ENCODE results near the gene MICU2. TPM values are rescaled to one million over a fixed set of nuclear protein-coding genes. Genes with fewer than 3 reads are reported as not detected.

MICU2 gene
- total and polyA plus RNA-seq, 2 of the 13 experiments (the other 11 are each of a cell fraction or from before 2014, with no cell fraction given), result 31.7 to 42.4 TPM

DNA sequence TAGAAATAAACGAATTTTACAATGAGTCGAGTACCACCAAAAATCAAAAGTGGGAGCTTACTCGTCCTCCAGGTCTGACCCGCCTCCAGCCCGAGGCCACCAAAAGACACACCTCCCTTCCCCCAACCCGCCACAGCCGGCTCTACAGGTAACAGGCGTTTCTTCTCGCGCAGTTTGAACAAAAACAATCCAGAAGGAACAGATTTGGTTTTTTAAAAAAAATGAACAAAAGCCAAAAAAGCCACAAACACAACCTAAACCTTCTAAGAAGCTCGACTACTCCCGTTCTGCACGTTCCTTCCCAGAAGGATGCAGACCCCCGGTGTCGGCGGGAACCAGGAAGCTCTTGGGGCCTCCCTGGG is 145.5 kb downstream of the MICU2 start:
- no peak for FAIRE-seq
- CTCF ChIA-PET (ENCODE audit: low intra/inter-chr PET ratio, low total read pairs), result no interaction called here
- DNase-seq (ENCODE audit: low spot score), result no peak
- no peak for TF ChIP-seq NR3C1 (CRISPR knock-in tag; IDR thresholded peaks at IDR 0.05)
- no peak for TF ChIP-seq ZNF510 (CRISPR knock-in tag; IDR thresholded peaks at IDR 0.05; ENCODE audit: low read depth)
- TF ChIP-seq, protein P1, sequence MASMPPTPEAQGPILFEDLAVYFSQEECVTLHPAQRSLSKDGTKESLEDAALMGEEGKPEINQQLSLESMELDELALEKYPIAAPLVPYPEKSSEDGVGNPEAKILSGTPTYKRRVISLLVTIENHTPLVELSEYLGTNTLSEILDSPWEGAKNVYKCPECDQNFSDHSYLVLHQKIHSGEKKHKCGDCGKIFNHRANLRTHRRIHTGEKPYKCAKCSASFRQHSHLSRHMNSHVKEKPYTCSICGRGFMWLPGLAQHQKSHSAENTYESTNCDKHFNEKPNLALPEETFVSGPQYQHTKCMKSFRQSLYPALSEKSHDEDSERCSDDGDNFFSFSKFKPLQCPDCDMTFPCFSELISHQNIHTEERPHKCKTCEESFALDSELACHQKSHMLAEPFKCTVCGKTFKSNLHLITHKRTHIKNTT (CRISPR knock-in tag; IDR thresholded peaks at IDR 0.05), result no peak
- TF ChIP-seq, protein P2, sequence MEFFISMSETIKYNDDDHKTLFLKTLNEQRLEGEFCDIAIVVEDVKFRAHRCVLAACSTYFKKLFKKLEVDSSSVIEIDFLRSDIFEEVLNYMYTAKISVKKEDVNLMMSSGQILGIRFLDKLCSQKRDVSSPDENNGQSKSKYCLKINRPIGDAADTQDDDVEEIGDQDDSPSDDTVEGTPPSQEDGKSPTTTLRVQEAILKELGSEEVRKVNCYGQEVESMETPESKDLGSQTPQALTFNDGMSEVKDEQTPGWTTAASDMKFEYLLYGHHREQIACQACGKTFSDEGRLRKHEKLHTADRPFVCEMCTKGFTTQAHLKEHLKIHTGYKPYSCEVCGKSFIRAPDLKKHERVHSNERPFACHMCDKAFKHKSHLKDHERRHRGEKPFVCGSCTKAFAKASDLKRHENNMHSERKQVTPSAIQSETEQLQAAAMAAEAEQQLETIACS (CRISPR knock-in tag; IDR thresholded peaks at IDR 0.05), result no peak
- no peak for TF ChIP-seq MTA1 (CRISPR knock-in tag; IDR thresholded peaks at IDR 0.05; ENCODE audit: borderline replicate concordance)
- TF ChIP-seq, protein P3, sequence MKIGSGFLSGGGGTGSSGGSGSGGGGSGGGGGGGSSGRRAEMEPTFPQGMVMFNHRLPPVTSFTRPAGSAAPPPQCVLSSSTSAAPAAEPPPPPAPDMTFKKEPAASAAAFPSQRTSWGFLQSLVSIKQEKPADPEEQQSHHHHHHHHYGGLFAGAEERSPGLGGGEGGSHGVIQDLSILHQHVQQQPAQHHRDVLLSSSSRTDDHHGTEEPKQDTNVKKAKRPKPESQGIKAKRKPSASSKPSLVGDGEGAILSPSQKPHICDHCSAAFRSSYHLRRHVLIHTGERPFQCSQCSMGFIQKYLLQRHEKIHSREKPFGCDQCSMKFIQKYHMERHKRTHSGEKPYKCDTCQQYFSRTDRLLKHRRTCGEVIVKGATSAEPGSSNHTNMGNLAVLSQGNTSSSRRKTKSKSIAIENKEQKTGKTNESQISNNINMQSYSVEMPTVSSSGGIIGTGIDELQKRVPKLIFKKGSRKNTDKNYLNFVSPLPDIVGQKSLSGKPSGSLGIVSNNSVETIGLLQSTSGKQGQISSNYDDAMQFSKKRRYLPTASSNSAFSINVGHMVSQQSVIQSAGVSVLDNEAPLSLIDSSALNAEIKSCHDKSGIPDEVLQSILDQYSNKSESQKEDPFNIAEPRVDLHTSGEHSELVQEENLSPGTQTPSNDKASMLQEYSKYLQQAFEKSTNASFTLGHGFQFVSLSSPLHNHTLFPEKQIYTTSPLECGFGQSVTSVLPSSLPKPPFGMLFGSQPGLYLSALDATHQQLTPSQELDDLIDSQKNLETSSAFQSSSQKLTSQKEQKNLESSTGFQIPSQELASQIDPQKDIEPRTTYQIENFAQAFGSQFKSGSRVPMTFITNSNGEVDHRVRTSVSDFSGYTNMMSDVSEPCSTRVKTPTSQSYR (CRISPR knock-in tag; IDR thresholded peaks at IDR 0.05; ENCODE audit: borderline replicate concordance), result peak; percentile 54; the same call in 1 of the 2 replicates
- no peak for TF ChIP-seq PCBP2 (optimal IDR thresholded peaks at IDR 0.05; ENCODE audit: low read depth, low read length, poor library complexity, severe bottlenecking)
- no peak for TF ChIP-seq FOXA1 (IDR thresholded peaks at IDR 0.05)
- no peak for TF ChIP-seq FOXA1 (CRISPR knock-in tag; IDR thresholded peaks at IDR 0.05)
- TF ChIP-seq, protein P4, sequence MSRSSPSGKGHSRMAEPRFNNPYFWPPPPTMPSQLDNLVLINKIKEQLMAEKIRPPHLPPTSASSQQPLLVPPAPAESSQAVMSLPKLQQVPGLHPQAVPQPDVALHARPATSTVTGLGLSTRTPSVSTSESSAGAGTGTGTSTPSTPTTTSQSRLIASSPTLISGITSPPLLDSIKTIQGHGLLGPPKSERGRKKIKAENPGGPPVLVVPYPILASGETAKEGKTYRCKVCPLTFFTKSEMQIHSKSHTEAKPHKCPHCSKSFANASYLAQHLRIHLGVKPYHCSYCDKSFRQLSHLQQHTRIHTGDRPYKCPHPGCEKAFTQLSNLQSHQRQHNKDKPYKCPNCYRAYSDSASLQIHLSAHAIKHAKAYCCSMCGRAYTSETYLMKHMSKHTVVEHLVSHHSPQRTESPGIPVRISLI (CRISPR knock-in tag; IDR thresholded peaks at IDR 0.05; ENCODE audit: borderline replicate concordance), result no peak
- no peak for TF ChIP-seq ZNF616 (CRISPR knock-in tag; IDR thresholded peaks at IDR 0.05; ENCODE audit: low read depth)
- TF ChIP-seq, protein P5, sequence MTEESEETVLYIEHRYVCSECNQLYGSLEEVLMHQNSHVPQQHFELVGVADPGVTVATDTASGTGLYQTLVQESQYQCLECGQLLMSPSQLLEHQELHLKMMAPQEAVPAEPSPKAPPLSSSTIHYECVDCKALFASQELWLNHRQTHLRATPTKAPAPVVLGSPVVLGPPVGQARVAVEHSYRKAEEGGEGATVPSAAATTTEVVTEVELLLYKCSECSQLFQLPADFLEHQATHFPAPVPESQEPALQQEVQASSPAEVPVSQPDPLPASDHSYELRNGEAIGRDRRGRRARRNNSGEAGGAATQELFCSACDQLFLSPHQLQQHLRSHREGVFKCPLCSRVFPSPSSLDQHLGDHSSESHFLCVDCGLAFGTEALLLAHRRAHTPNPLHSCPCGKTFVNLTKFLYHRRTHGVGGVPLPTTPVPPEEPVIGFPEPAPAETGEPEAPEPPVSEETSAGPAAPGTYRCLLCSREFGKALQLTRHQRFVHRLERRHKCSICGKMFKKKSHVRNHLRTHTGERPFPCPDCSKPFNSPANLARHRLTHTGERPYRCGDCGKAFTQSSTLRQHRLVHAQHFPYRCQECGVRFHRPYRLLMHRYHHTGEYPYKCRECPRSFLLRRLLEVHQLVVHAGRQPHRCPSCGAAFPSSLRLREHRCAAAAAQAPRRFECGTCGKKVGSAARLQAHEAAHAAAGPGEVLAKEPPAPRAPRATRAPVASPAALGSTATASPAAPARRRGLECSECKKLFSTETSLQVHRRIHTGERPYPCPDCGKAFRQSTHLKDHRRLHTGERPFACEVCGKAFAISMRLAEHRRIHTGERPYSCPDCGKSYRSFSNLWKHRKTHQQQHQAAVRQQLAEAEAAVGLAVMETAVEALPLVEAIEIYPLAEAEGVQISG (CRISPR knock-in tag; IDR thresholded peaks at IDR 0.05), result 0 out of 2 replicates have a peak, but pooled peaks have one; percentile 24
- TF ChIP-seq, protein P6, sequence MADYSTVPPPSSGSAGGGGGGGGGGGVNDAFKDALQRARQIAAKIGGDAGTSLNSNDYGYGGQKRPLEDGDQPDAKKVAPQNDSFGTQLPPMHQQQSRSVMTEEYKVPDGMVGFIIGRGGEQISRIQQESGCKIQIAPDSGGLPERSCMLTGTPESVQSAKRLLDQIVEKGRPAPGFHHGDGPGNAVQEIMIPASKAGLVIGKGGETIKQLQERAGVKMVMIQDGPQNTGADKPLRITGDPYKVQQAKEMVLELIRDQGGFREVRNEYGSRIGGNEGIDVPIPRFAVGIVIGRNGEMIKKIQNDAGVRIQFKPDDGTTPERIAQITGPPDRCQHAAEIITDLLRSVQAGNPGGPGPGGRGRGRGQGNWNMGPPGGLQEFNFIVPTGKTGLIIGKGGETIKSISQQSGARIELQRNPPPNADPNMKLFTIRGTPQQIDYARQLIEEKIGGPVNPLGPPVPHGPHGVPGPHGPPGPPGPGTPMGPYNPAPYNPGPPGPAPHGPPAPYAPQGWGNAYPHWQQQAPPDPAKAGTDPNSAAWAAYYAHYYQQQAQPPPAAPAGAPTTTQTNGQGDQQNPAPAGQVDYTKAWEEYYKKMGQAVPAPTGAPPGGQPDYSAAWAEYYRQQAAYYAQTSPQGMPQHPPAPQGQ (CRISPR knock-in tag; IDR thresholded peaks at IDR 0.05; ENCODE audit: borderline replicate concordance), result no peak

More for the DNA sequence above, 145.5 kb downstream of the MICU2 start:
- Histone ChIP-seq H3K27ac (ENCODE audit: extremely low read length, insufficient read depth, low read length) (peak overlapping the region; percentile 95), H3K4me2 (ENCODE audit: low read depth, low read length) (peak overlapping the region; percentile 82), H3K9ac (ENCODE audit: insufficient read depth, low read depth, low read length) (peak overlapping the region; percentile 98), H2AFZ (ENCODE audit: low read length) (no peak overlapping the region), H4K20me1 (ENCODE audit: insufficient read depth, low read length) (peaks cover 15% of the 10 kb centered on the region; the same call in 1 of the 2 replicates), H3K79me2 (ENCODE audit: insufficient read depth, low read length) (peaks cover 48% of the 10 kb centered on the region), H3K36me3 (replicated peaks in 1 of 2; ENCODE audit: control insufficient read depth in 1 of 2, insufficient read depth in 2 of 2, low read length in 2 of 2) (no peaks in the 10 kb centered on the region), H3K9me3 (ENCODE audit: low read length) (no peaks in the 10 kb centered on the region), H3K27me3 (ENCODE audit: control insufficient read depth in 1 of 2, insufficient read depth in 2 of 2, low read length in 2 of 2) (no peaks in the 10 kb centered on the region; a peak in 1 of 5 replicates), H3K4me3 (replicated peaks in 1 of 3; ENCODE audit: insufficient read depth in 1 of 3, low read depth in 2 of 3, low read length in 3 of 3) (peak overlapping the region; percentile 98 to 100 (median 99)), H3K4me1 (ENCODE audit: insufficient read depth, low read length) (peaks cover 53% of the 10 kb centered on the region)
- POLR2A ChIA-PET, result interaction anchor here (1.0 to 2.0 kb wide), 4 partner anchors 22 to 282 kb away, joined by 3 to 10 read pairs (median 4); partner anchors contain the start of genes MRPL57 and SKA3
- under 1% methylated on average over 14 of the region's 16 CpGs for WGBS (ENCODE audit: low lambda C conversion rate)
- ATAC-seq, result peak; percentile 32
- BruUV-seq (replicated peaks), result no TSS peak
- intact Hi-C loops (cut with micrococcal nuclease; ENCODE audit: unreplicated experiment), result loop anchor here (5.0 kb wide), 1 partner anchor 56 kb away; no protein-coding TSS in a partner anchor
- in situ Hi-C loops (cut with HindIII; ENCODE audit: extremely low pct_ligation_motif_present, low pct_unique_long_range_greater_than_20kb), result no loop called here

Data from HepG2 (cell line).